A549 (cell line): Measurements from ENCODE around the gene CDH16. TPM values are rescaled to one million over a fixed set of nuclear protein-coding genes. Genes with fewer than 3 reads are reported as not detected.
A peak's percentile ranks its signal among the peaks of the same experiment; 100 is the strongest.

Experiments
- ATAC-seq, 2 experiments: fragments of 200-7000 bp in 1 of 2; fragments of >200 bp in 1 of 2; cut with Nextera tagmentation in 1 of 2; cut with Tn5 transposase in 1 of 2; 3 replicates each; pipeline versions ENCODE4 v1.8.0 to v1.9.1; 2018 to 2020; ENCODE audit warnings: mild to moderate bottlenecking in 1 of 2, moderate library complexity in 1 of 2
- CTCF ChIA-PET: fragments of 300-600 bp; sonication (Branson Sonifier 250); formaldehyde crosslinking; extraction: SDS; loops from one replicate; lab custom pipeline; 2021; ENCODE audit warnings: antibody characterized with exemption, inconsistent platforms; lab: Yijun Ruan, JAX
- POLR2A ChIA-PET: fragments of 350-600 bp; formaldehyde crosslinking; extraction: SDS; loops from one replicate; lab custom pipeline; 2021; ENCODE audit warnings: antibody characterized with exemption, inconsistent platforms; lab: Yijun Ruan, JAX
- DNase-seq, 2 experiments: peaks; one replicate each; pipeline versions ENCODE4 v3.0.0 to v3.0.0-alpha.2; 2011 to 2016; ENCODE audit warnings: low read depth in 1 of 2, low spot score in 1 of 2
- FAIRE-seq: peaks from 2 replicates; lab custom pipeline; 2011; peaks lifted over from hg19 to GRCh38; lab: Jason Lieb, UNC
- H3K27ac ChIP-seq, 2 experiments: fragments of >200 bp; sonication (Bioruptor Twin); formaldehyde crosslinking; 3 replicates each; pipeline ENCODE4 v1.5.1; 2016 to 2017
- H3K4me1 ChIP-seq: fragments of >200 bp; sonication (Bioruptor Twin); formaldehyde crosslinking; 3 replicates; pipeline ENCODE4 v1.6.1; 2016
- H3K4me2 ChIP-seq: fragments of >200 bp; sonication (Bioruptor Twin); formaldehyde crosslinking; 3 replicates; pipeline ENCODE4 v1.6.1; 2016
- H3K4me3 ChIP-seq: fragments of >200 bp; sonication (Bioruptor Twin); formaldehyde crosslinking; 3 replicates; pipeline ENCODE4 v1.5.1; 2016
- H3K9me3 ChIP-seq: fragments of >200 bp; sonication (Bioruptor Twin); formaldehyde crosslinking; 3 replicates; pipeline ENCODE4 v1.6.1; 2016
- NPAS2 ChIP-seq: fragments of 250-450 bp; sonication (Bioruptor Pico); IDR thresholded peaks from 2 replicates; pipeline ENCODE4 v1.8.0; 2022; ENCODE audit warnings: mild to moderate bottlenecking, moderate library complexity, borderline replicate concordance
- PHF8 ChIP-seq: fragments of 200-600 bp; sonication (generic); IDR thresholded peaks from 2 replicates; pipeline ENCODE4 v1.6.1; 2016; ENCODE audit warnings: low read depth, mild to moderate bottlenecking, antibody characterized with exemption, moderate library complexity, borderline replicate concordance
- WGBS: methylation state at CpG from one replicate; pipeline ENCODE4 v1.1.6; 2017; ENCODE audit errors: missing lambda C conversion rate; 5-methylcytosine and 5-hydroxymethylcytosine counted together
- polyA plus RNA-seq, 4 experiments: library from polyadenylated mRNA; depleted of rRNA in 3 of 4; stranded (reverse); fragments of >200 nt; fragmentation: RNase III in 1 of 4; extraction: RNeasy Plus Mini Kit Qiagen cat#74134 plus additional on column Dnase treatment in 1 of 4; gene quantifications; 2 replicates in 3 of 4; 3 replicates in 1 of 4; pipeline ENCODE4 v1.2.3, GENCODE V29; 2011 to 2017
- TF ChIP-seq, protein P1 (sequence below): fragments of 450-650 bp; IDR thresholded peaks from 2 replicates; pipeline ENCODE4 v1.6.1; 2014; ENCODE audit warnings: antibody characterized with exemption
- TF ChIP-seq, protein P2 (sequence below): fragments of 150-350 bp; IDR thresholded peaks from 2 replicates; pipeline ENCODE4 v1.6.1; 2014; ENCODE audit warnings: low read depth, mild to moderate bottlenecking, low read length
- TF ChIP-seq, protein P3 (sequence below): fragments of 250-450 bp; sonication (Bioruptor Pico); IDR thresholded peaks from 2 replicates; pipeline ENCODE4 v1.5.0; 2021; ENCODE audit warnings: mild to moderate bottlenecking, moderate library complexity, borderline replicate concordance

Gene CDH16
- polyA plus RNA-seq, 2 of the 4 experiments (the other 2 are of a cell fraction) = 0.18 to 0.25 TPM

DNA sequence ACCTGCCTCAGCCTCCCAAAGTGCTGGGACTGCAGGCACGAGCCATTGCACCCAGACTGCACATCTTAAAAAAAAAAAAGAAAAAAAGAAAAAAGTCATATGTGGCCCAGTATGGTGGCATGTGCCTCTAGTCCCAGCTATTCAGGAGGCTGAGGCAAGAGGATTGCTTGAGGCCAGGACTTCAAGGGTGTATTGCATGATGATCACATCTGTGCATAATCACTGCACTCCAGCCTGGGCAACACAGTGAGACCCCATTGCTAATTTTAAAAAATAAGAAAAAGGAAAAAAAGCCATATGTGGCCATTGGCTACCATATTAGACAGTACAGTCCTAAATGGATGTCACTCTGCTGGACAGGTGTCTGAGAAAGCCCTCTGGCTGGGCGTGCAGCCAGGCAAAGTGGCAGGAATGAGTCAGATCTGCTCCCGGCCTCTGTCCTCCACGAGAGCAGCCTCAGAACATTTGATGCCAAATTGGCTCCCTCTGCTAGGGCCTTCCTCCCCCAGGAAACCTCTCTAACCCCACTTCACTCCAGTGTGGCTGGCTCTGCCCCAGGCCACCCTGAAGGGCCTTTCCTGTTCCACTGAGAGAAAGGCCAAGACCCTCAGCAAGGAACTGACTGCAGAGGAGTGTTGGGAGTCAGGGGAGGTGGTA, 59.8 kb downstream of the CDH16 start:
- no peak for FAIRE-seq
- 20% methylated on average over 4 of the region's 4 CpGs for WGBS
- CTCF ChIA-PET = interaction anchor here (0.6 to 8.7 kb wide), 7 partner anchors 9 to 250 kb away, joined by 3 to 90 read pairs (median 9); partner anchors contain the start of genes NAE1 and PDP2
- H3K4me1 ChIP-seq = peaks cover 9% of the 10 kb centered on the region; the same call in 1 of the 3 replicates
- DNase-seq = peak in 1 of 2 experiments; percentile 47
- H3K27ac ChIP-seq = peak overlapping the region in 1 of 2 experiments; percentile 25; a peak in 1 of 6 replicates
- POLR2A ChIA-PET = no interaction called here
- H3K9me3 ChIP-seq = no peaks in the 10 kb centered on the region
- no peak overlapping the region for H3K4me3 ChIP-seq
- peak overlapping the region; percentile 15; the same call in 1 of the 3 replicates for H3K4me2 ChIP-seq
- TF ChIP-seq, protein P1, sequence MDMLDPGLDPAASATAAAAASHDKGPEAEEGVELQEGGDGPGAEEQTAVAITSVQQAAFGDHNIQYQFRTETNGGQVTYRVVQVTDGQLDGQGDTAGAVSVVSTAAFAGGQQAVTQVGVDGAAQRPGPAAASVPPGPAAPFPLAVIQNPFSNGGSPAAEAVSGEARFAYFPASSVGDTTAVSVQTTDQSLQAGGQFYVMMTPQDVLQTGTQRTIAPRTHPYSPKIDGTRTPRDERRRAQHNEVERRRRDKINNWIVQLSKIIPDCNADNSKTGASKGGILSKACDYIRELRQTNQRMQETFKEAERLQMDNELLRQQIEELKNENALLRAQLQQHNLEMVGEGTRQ = no peak
- TF ChIP-seq, protein P2, sequence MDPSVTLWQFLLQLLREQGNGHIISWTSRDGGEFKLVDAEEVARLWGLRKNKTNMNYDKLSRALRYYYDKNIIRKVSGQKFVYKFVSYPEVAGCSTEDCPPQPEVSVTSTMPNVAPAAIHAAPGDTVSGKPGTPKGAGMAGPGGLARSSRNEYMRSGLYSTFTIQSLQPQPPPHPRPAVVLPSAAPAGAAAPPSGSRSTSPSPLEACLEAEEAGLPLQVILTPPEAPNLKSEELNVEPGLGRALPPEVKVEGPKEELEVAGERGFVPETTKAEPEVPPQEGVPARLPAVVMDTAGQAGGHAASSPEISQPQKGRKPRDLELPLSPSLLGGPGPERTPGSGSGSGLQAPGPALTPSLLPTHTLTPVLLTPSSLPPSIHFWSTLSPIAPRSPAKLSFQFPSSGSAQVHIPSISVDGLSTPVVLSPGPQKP = no peak
- no peak for TF ChIP-seq NPAS2 (CRISPR knock-in tag)
- TF ChIP-seq PHF8 = no peak
- TF ChIP-seq, protein P3, sequence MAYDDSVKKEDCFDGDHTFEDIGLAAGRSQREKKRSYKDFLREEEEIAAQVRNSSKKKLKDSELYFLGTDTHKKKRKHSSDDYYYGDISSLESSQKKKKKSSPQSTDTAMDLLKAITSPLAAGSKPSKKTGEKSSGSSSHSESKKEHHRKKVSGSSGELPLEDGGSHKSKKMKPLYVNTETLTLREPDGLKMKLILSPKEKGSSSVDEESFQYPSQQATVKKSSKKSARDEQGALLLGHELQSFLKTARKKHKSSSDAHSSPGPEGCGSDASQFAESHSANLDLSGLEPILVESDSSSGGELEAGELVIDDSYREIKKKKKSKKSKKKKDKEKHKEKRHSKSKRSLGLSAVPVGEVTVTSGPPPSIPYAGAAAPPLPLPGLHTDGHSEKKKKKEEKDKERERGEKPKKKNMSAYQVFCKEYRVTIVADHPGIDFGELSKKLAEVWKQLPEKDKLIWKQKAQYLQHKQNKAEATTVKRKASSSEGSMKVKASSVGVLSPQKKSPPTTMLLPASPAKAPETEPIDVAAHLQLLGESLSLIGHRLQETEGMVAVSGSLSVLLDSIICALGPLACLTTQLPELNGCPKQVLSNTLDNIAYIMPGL (CRISPR knock-in tag) = no peak
- ATAC-seq = peak; percentile 70 to 78

Other genes with a start within 250 kb of the CDH16 start
- 58.6 and 61.6 TPM in 2 replicates for gene CMTM4, start 222.1 kb downstream of the CDH16 start, polyA plus RNA-seq (2011; rRNA removed)
- 22.9 to 25.9 TPM (median 24.8 TPM) in 3 replicates for gene CMTM4, start 222.1 kb downstream of the CDH16 start, polyA plus RNA-seq (2017; fragmentation: RNase III; extraction: RNeasy Plus Mini Kit Qiagen cat#74134 plus additional on column Dnase treatment)
- 112 and 128 TPM in 2 replicates for gene DYNC1LI2, start 167.3 kb downstream of the CDH16 start, polyA plus RNA-seq (2011; rRNA removed)
- 93.5 to 107 TPM (median 96.5 TPM) in 3 replicates for gene DYNC1LI2, start 167.3 kb downstream of the CDH16 start, polyA plus RNA-seq (2017; fragmentation: RNase III; extraction: RNeasy Plus Mini Kit Qiagen cat#74134 plus additional on column Dnase treatment)
- 0.07 and 0.18 TPM in 2 replicates for gene TERB1, start 117.3 kb downstream of the CDH16 start, polyA plus RNA-seq (2011; rRNA removed)
- gene TERB1, start 117.3 kb downstream of the CDH16 start, polyA plus RNA-seq (2017; fragmentation: RNase III; extraction: RNeasy Plus Mini Kit Qiagen cat#74134 plus additional on column Dnase treatment) = 0.12 to 0.18 TPM (median 0.17 TPM) in 3 replicates
- 89.8 and 132 TPM in 2 replicates for gene NAE1, start 87.9 kb downstream of the CDH16 start, polyA plus RNA-seq (2011; rRNA removed)
- 90.0 to 96.2 TPM (median 94.9 TPM) in 3 replicates for gene NAE1, start 87.9 kb downstream of the CDH16 start, polyA plus RNA-seq (2017; fragmentation: RNase III; extraction: RNeasy Plus Mini Kit Qiagen cat#74134 plus additional on column Dnase treatment)
- not detected in 2 replicates for gene CA7, start 74.5 kb downstream of the CDH16 start, polyA plus RNA-seq (2011; rRNA removed)
- not detected in 3 replicates for gene CA7, start 74.5 kb downstream of the CDH16 start, polyA plus RNA-seq (2017; fragmentation: RNase III; extraction: RNeasy Plus Mini Kit Qiagen cat#74134 plus additional on column Dnase treatment)
- gene PDP2, start 38.4 kb downstream of the CDH16 start, polyA plus RNA-seq (2011; rRNA removed) = 10.0 and 10.7 TPM in 2 replicates
- gene PDP2, start 38.4 kb downstream of the CDH16 start, polyA plus RNA-seq (2017; fragmentation: RNase III; extraction: RNeasy Plus Mini Kit Qiagen cat#74134 plus additional on column Dnase treatment) = 7.7 to 10.5 TPM (median 8.7 TPM) in 3 replicates
- gene RRAD, start 6.7 kb upstream of the CDH16 start, polyA plus RNA-seq (2011; rRNA removed) = 0.46 and 0.75 TPM in 2 replicates
- 2.2 to 4.7 TPM (median 3.4 TPM) in 3 replicates for gene RRAD, start 6.7 kb upstream of the CDH16 start, polyA plus RNA-seq (2017; fragmentation: RNase III; extraction: RNeasy Plus Mini Kit Qiagen cat#74134 plus additional on column Dnase treatment)
- gene CIAO2B, start 15.5 kb upstream of the CDH16 start, polyA plus RNA-seq (2011; rRNA removed) = 140 and 168 TPM in 2 replicates
- 134 to 148 TPM (median 144 TPM) in 3 replicates for gene CIAO2B, start 15.5 kb upstream of the CDH16 start, polyA plus RNA-seq (2017; fragmentation: RNase III; extraction: RNeasy Plus Mini Kit Qiagen cat#74134 plus additional on column Dnase treatment)
- gene CES2, start 16.6 kb upstream of the CDH16 start, polyA plus RNA-seq (2011; rRNA removed) = 19.4 and 20.4 TPM in 2 replicates
- gene CES2, start 16.6 kb upstream of the CDH16 start, polyA plus RNA-seq (2017; fragmentation: RNase III; extraction: RNeasy Plus Mini Kit Qiagen cat#74134 plus additional on column Dnase treatment) = 19.9 to 22.0 TPM (median 20.3 TPM) in 3 replicates
- gene CES3, start 42.4 kb upstream of the CDH16 start, polyA plus RNA-seq (2011; rRNA removed) = 3.8 and 4.1 TPM in 2 replicates
- 2.1 to 2.7 TPM (median 2.3 TPM) in 3 replicates for gene CES3, start 42.4 kb upstream of the CDH16 start, polyA plus RNA-seq (2017; fragmentation: RNase III; extraction: RNeasy Plus Mini Kit Qiagen cat#74134 plus additional on column Dnase treatment)
- 3.5 and 4.4 TPM in 2 replicates for gene CES4A, start 69.7 kb upstream of the CDH16 start, polyA plus RNA-seq (2011; rRNA removed)
- gene CES4A, start 69.7 kb upstream of the CDH16 start, polyA plus RNA-seq (2017; fragmentation: RNase III; extraction: RNeasy Plus Mini Kit Qiagen cat#74134 plus additional on column Dnase treatment) = 2.5 to 3.5 TPM (median 2.8 TPM) in 3 replicates
- 35.9 and 61.3 TPM in 2 replicates for gene CBFB, start 110.3 kb upstream of the CDH16 start, polyA plus RNA-seq (2011; rRNA removed)
- gene CBFB, start 110.3 kb upstream of the CDH16 start, polyA plus RNA-seq (2017; fragmentation: RNase III; extraction: RNeasy Plus Mini Kit Qiagen cat#74134 plus additional on column Dnase treatment) = 26.0 to 29.3 TPM (median 27.7 TPM) in 3 replicates
- gene PHAF1, start 191.1 kb upstream of the CDH16 start, polyA plus RNA-seq (2011; rRNA removed) = 37.6 and 48.6 TPM in 2 replicates
- gene PHAF1, start 191.1 kb upstream of the CDH16 start, polyA plus RNA-seq (2017; fragmentation: RNase III; extraction: RNeasy Plus Mini Kit Qiagen cat#74134 plus additional on column Dnase treatment) = 20.7 to 21.6 TPM (median 20.9 TPM) in 3 replicates
- 6.8 and 8.5 TPM in 2 replicates for gene B3GNT9, start 232.1 kb upstream of the CDH16 start, polyA plus RNA-seq (2011; rRNA removed)
- 6.7 to 9.3 TPM (median 9.0 TPM) in 3 replicates for gene B3GNT9, start 232.1 kb upstream of the CDH16 start, polyA plus RNA-seq (2017; fragmentation: RNase III; extraction: RNeasy Plus Mini Kit Qiagen cat#74134 plus additional on column Dnase treatment)
- 7.8 and 9.1 TPM in 2 replicates for gene TRADD, start 241.0 kb upstream of the CDH16 start, polyA plus RNA-seq (2011; rRNA removed)
- 13.2 to 15.2 TPM (median 15.2 TPM) in 3 replicates for gene TRADD, start 241.0 kb upstream of the CDH16 start, polyA plus RNA-seq (2017; fragmentation: RNase III; extraction: RNeasy Plus Mini Kit Qiagen cat#74134 plus additional on column Dnase treatment)
- 5.4 and 5.6 TPM in 2 replicates for gene FBXL8, start 241.1 kb upstream of the CDH16 start, polyA plus RNA-seq (2011; rRNA removed)
- 12.5 to 14.4 TPM (median 13.1 TPM) in 3 replicates for gene FBXL8, start 241.1 kb upstream of the CDH16 start, polyA plus RNA-seq (2017; fragmentation: RNase III; extraction: RNeasy Plus Mini Kit Qiagen cat#74134 plus additional on column Dnase treatment)
- gene HSF4, start 245.9 kb upstream of the CDH16 start, polyA plus RNA-seq (2011; rRNA removed) = 8.3 and 11.7 TPM in 2 replicates
- gene HSF4, start 245.9 kb upstream of the CDH16 start, polyA plus RNA-seq (2017; fragmentation: RNase III; extraction: RNeasy Plus Mini Kit Qiagen cat#74134 plus additional on column Dnase treatment) = 15.3 to 22.0 TPM (median 18.9 TPM) in 3 replicates